ENCODE measurements around the gene AMY1B.
"Not testable (repeated sequence)": the region's sequence is repeated elsewhere in the genome, so short reads cannot be mapped to it uniquely, and the experiment has no call there.

DNA sequence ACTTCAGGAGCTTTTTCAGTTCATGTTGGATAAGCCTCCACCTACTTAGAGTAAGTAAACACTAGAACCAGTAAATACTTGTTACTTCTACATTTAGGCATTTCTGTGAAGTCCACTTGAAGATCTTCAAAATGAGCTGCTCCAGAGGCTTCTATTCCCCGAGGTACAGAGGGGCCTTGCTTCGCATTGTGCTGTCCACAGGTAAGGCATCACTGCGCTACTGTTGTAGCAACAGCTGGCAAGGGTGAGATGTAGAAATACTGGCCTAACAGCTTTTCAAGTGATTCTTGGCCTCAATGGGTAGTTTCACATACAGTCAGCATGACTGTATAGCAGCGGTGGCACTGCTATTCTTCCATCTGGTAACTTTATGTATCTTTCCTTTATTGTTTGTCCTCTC, 45.1 kb downstream of the AMY1B start:
- not testable (repeated sequence) for TF ChIP-seq TAF1 (IDR thresholded peaks at IDR 0.05; ENCODE audit: borderline replicate concordance, low read depth, low read length); POLR2A (IDR thresholded peaks at IDR 0.05; ENCODE audit: low read depth, low read length)
